Adrenal gland (tissue), 12 donors: ENCODE results near the gene ZNF48. TPM values are rescaled to one million over a fixed set of nuclear protein-coding genes. Genes with fewer than 3 reads are reported as not detected.

ENCODE experiments used
- DNase-seq, 7 donors: peaks; one replicate each; pipeline ENCODE4 v3.0.0-alpha.2; 2019 to 2020
- H3K27ac ChIP-seq, 5 donors: fragments of 200-600 bp; sonication (generic) in 4 of 5; 1 replicate in 3 of 5; 2 replicates in 2 of 5; pipeline versions ENCODE4 v1.5.1 to v1.8.0; 2016 to 2020; ENCODE audit warnings: mild to moderate bottlenecking in 1 of 5
- H3K27me3 ChIP-seq: fragments of 200-600 bp; 2 replicates; pipeline ENCODE4 v1.8.0; 2021
- H3K36me3 ChIP-seq, 2 donors: fragments of 200-600 bp; replicated peaks in 1 of 2; 1 replicate in 1 of 2; 2 replicates in 1 of 2; pipeline versions ENCODE4 v1.5.1 to v1.8.0; 2018 to 2022
- H3K4me1 ChIP-seq, 2 donors: fragments of 200-600 bp; replicated peaks in 1 of 2; 1 replicate in 1 of 2; 2 replicates in 1 of 2; pipeline versions ENCODE4 v1.5.1 to v1.8.0; 2018 to 2021
- H3K4me3 ChIP-seq, 4 donors: fragments of 200-600 bp; sonication (generic) in 3 of 4; one replicate each; pipeline ENCODE4 v1.5.1; 2016 to 2018
- H3K9me3 ChIP-seq, 3 donors: fragments of 200-600 bp; sonication (generic) in 1 of 3; replicated peaks in 1 of 3; 1 replicate in 2 of 3; 2 replicates in 1 of 3; pipeline versions ENCODE4 v1.5.1 to v1.8.0; 2016 to 2021
- CTCF ChIP-seq, 6 experiments: fragments of 450-650 bp in 4 of 6; fragments of 200-600 bp in 2 of 6; sonication (generic) in 1 of 6; IDR thresholded peaks; 1 replicate in 5 of 6; 2 replicates in 1 of 6; pipeline versions ENCODE4 v1.5.1 to v1.8.0; 2016 to 2021; ENCODE audit warnings: antibody characterized with exemption in 6 of 6, mild to moderate bottlenecking in 2 of 6, moderate library complexity in 1 of 6
- POLR2A ChIP-seq, 2 donors: fragments of 450-650 bp; IDR thresholded peaks; one replicate each; pipeline ENCODE4 v1.6.1; 2017; ENCODE audit warnings: antibody characterized with exemption in 2 of 2, mild to moderate bottlenecking in 2 of 2, moderate library complexity in 1 of 2
- WGBS, 4 donors: extraction: QIAGEN DNeasy Blood & Tissue Kit in 2 of 4; methylation state at CpG; one replicate each; pipeline versions ENCODE4 v1.1.5 to v1.1.7; 2013 to 2017; 5-methylcytosine and 5-hydroxymethylcytosine counted together
- intact Hi-C, 2 donors: fragments of 100-400 bp; cut with DNase I; formaldehyde crosslinking; loops; one replicate each; pipeline versions ENCODE4 v1.14.1 to v1.15.0; 2022 to 2023
- polyA plus RNA-seq, 3 donors: library from polyadenylated mRNA; stranded (reverse); fragments of 200-250 nt in 2 of 3; fragments of 350-450 nt in 1 of 3; fragmentation: Illumina TruSeq in 1 of 3; extraction: RNeasy Lipid Tissue Mini Kit (QIAGEN cat#74804) in 1 of 3; gene quantifications; one replicate each; pipeline ENCODE4 v1.2.3, GENCODE V29; 2013 to 2014
- total RNA-seq, 9 donors: library from RNA; depleted of rRNA in 4 of 9; stranded (reverse); fragments of >200 nt in 4 of 9; fragments of 120-200 nt in 1 of 9; fragmentation: NEBNext Ultra II Directional in 1 of 9; extraction: Animal tissue kit (Norgen Biotek cat#: 25700) in 1 of 9; gene quantifications; one replicate each; pipeline versions ENCODE4 v1.1.0 to v1.2.4, GENCODE V29; 2013 to 2023
- donor health status: healthy with polysubstance abuse.
- donor health status: Bipolar disorder and iron deficiency.
- donor health status: DM: yes; HTN: yes; CAD: no.
- donor health status: DM: no; HTN: no; CAD: no.
- donor health status: DM: no; HTN: no; CAD: no.
- donor health status: DM: yes; HTN: yes; CAD: no.

Gene ZNF48
- total and polyA plus RNA-seq, 12 donors, result 2.6 to 23.8 (median 8.2) TPM

- DNase-seq, result no peak
- H3K27me3 ChIP-seq, result no peaks in the 10 kb centered on the region
- H3K9me3 ChIP-seq, result no peaks in the 10 kb centered on the region
- no peaks in the 10 kb centered on the region for H3K36me3 ChIP-seq
- H3K27ac ChIP-seq, result no peak overlapping the region
- no peaks in the 10 kb centered on the region for H3K4me1 ChIP-seq
- intact Hi-C loops, result no loop called here
- H3K4me3 ChIP-seq, result no peak overlapping the region
- WGBS, 4 donors, result 80 to 84% (median 82%) methylated on average over 3 of the region's 3 CpGs
- TF ChIP-seq CTCF (IDR thresholded peaks at IDR 0.05) (no peak), POLR2A (IDR thresholded peaks at IDR 0.05) (no peak)
These were observed 42.4 kb downstream of the ZNF48 start for GRCh38 chr16:30437511-30438046.

GRCh38 chr16:30438835-30439234, 43.6 kb downstream of the ZNF48 start:
- no peak for DNase-seq
- H3K27me3 ChIP-seq, result no peaks in the 10 kb centered on the region
- WGBS, 4 donors, result 86 to 92% (median 90%) methylated on average over 5 of the region's 5 CpGs
- no peaks in the 10 kb centered on the region for H3K9me3 ChIP-seq
- intact Hi-C loops, result no loop called here
- no peak overlapping the region for H3K4me3 ChIP-seq
- H3K27ac ChIP-seq, result no peak overlapping the region
- H3K36me3 ChIP-seq, result no peaks in the 10 kb centered on the region
- peaks cover 0 to 7% of the 10 kb centered on the region in 2 donors for H3K4me1 ChIP-seq
- TF ChIP-seq POLR2A (IDR thresholded peaks at IDR 0.05) (no peak), CTCF (IDR thresholded peaks at IDR 0.05) (no peak)

GRCh38 chr16:30439720-30440348, 44.6 kb downstream of the ZNF48 start:
- H3K36me3 ChIP-seq, result no peaks in the 10 kb centered on the region
- peaks cover 7 to 17% of the 10 kb centered on the region in 2 donors for H3K4me1 ChIP-seq
- H3K9me3 ChIP-seq, result no peaks in the 10 kb centered on the region
- H3K27ac ChIP-seq, result no peak overlapping the region
- TF ChIP-seq POLR2A (IDR thresholded peaks at IDR 0.05), result no peak
- no peak for TF ChIP-seq CTCF (IDR thresholded peaks at IDR 0.05)
- DNase-seq, result no peak
- no peak overlapping the region for H3K4me3 ChIP-seq
- intact Hi-C loops, result loop anchor here in 1 of 2 donors (10.0 kb wide), 1 partner anchor 85 kb away; the partner anchor contains the start of gene ZNF768
- no peaks in the 10 kb centered on the region for H3K27me3 ChIP-seq
- 82 to 90% (median 87%) methylated on average over 6 of the region's 6 CpGs for WGBS, 4 donors

GRCh38 chr16:30443631-30444030, 48.4 kb downstream of the ZNF48 start:
- TF ChIP-seq POLR2A (IDR thresholded peaks at IDR 0.05) (no peak), CTCF (IDR thresholded peaks at IDR 0.05) (no peak)
- Histone ChIP-seq H3K36me3 (no peaks in the 10 kb centered on the region), H3K27ac (no peak overlapping the region), H3K4me3 (no peak overlapping the region), H3K27me3 (no peaks in the 10 kb centered on the region), H3K4me1 (peaks cover 11 to 25% of the 10 kb centered on the region in 2 donors), H3K9me3 (no peaks in the 10 kb centered on the region)
- DNase-seq, result no peak
- 85 to 91% (median 88%) methylated on average over 2 of the region's 2 CpGs for WGBS, 4 donors
- intact Hi-C loops, result loop anchor here in 1 of 2 donors (10.0 kb wide), 1 partner anchor 81 kb away; the partner anchor contains the start of gene ZNF768
